G401.6 (cell line): Measurements from ENCODE around the gene PAX4.
"Not testable (repeated sequence)": the region's sequence is repeated elsewhere in the genome, so short reads cannot be mapped to it uniquely, and the experiment has no call there.

Experiments used
- FAIRE-seq: peaks from 2 replicates; lab custom pipeline; 2012; peaks lifted over from hg19 to GRCh38; lab: Jason Lieb, UNC

Gene PAX4

DNA sequence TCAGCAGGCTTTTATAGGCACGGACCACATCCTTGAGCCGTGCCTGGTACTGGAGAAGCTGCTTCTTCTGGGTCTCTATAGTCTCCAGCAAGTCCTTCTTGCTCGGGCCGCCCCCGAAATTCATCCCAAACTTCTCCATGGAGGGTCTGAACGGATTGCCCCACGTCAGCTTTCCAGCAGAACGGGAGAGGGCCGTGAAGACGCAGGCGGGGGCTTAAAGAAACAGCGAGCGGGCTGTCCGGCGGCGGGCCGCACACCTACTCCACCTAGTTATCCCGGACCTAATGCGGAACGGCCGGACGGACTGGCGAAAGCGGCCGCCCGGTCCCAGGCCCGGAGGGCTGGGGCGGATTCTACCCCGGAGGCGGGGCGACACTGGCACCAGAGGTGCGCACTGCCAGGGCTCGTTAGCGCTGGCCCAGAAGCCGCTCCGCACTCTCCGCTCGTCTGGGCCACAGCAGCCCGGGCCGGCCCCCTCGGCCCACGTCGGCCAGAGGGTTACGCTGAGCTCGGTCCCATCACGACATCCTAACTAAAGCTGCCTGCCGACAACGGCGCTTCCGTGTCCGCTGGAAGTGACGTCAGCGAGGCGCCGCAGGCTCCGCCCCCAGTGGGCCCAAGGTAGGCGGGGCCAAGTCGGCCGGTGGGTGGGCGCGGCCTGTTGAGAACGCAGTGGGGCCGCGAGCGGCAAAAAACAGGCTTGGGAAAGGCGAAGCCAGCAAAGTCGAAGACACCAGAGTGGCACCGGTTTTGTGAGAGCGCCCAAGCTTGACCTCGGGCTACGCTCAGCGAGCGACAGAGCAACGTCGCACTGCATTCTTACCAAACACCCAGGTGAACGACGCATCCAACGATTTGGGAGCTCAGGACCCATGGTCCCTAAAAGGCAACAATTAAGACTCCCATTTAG is 32.6 kb downstream of the PAX4 start, which contains the start of gene GCC1:
Gene GCC1, minus strand, starts transcription at position 553 of the 910 bp plus-strand sequence. Its CDS starts 414 bp downstream, at position 139.
- FAIRE-seq = no peak

- FAIRE-seq = no peak
Measured at GRCh38 chr7:127584648-127585043, 33.3 kb downstream of the PAX4 start.

DNA sequence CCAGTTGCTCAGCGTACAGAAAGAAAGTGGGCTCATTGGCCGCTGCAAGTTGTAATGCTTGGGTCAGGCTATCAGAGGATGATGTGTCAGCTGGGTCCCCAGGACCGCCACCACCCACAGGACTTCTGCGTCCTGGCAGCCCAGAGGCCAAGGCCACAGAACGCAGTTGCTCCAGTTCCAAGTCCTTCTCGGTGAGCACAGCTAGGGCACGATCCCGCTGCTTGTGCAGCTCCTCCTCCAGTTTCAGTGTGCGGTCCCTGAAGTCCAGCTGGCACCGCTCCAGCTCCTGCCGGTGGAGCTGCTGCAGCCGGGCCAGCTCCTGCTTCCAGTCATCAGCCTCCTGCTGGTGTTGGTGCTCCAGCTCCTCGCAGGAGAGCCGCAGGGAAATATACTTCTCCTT is 35.6 kb downstream of the PAX4 start:
- FAIRE-seq = no peak

- no peak for FAIRE-seq
Measured at GRCh38 chr7:127581716-127582115, 36.2 kb downstream of the PAX4 start.

DNA sequence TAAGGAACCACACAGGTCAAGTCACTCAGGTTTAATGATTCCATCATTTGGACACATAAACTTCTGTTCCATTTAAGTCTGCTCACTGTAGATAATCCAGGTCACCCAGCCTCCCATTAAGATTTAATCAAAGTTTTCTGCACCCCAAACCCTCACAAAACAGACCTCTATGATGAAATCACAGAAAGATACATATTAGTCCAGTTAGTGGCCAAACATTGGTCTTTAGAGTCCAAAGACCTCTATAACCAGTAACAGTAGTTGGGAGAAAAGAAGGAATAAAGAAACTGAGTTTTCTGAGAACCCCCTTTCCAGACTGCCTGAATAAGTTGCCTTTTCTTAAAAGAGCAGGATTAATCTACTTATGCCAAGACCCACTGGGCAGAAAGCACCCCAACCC is 37.3 kb downstream of the PAX4 start:
- no peak for FAIRE-seq

DNA sequence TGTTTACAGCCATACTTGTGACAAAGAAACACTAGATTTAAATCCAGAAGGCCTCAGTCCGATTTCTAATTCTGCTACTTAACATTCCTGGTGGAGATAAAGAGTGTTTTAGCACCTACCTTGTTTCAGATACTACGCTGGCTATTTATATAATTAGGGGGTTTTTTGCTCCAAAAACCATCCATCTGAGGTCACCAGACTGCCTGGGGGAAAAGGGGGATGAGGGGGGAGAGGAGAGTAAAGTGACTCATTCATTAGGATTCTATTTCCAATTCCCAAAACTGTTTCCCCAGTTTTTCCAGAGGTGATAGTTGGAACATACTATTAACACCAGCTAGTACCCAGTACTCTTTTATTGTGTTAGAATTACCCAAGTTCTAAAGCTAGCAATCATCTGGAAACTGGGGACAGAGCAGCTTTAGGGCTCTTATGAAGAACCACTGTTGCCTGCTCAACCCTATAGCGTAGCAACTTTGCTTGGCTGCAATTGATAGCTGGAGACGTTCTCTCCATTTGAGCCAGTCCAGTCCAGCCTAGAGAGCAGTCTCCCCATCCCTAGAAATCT is 39.1 kb downstream of the PAX4 start:
- FAIRE-seq = no peak

DNA sequence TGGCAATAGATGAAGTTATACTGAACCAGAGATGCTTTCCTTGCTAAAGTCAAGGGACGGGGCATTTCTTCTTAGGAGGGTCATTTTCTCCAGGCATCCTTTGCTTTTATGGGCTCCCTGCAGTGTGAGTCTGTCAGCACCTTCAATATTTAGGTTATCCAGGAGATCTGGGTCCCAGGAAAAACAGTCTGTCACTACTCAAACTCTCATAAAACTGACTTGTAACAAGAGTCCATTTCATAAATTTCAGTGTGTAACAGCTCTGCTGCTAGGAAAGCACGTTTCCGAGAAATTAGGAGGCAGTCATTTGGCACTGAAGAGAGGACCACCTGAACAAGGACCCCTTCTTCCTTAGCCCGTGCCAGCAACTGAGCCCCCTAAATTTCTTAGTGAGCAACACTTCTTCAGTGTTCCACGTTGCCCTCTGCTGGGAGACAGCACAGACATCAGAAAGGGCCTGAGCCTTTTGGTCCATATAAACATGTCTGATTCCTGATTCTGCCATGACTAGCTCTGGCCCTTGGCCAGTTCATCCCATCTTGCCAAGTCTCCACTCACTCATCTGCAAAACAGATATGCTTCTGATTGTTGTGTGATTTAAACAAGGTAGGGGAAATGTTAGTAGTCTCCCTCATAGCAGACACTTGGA is 39.8 kb downstream of the PAX4 start:
- FAIRE-seq = no peak

GRCh38 chr7:127571741-127572505 is 46.0 kb downstream of the PAX4 start:
- FAIRE-seq = no peak

DNA sequence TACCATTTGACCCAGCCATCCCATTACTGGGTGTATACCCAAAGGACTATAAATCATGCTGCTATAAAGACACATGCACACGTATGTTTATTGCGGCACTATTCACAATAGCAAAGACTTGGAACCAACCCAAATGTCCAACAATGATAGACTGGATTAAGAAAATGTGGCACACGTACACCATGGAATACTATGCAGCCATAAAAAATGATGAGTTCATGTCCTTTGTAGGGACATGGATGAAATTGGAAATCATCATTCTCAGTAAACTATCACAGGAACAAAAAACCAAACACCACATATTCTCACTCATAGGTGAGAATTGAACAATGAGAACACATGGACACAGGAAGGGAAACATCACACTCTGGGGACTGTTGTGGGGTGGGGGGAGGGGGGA is 49.9 kb downstream of the PAX4 start:
- FAIRE-seq = not testable (repeated sequence)

DNA sequence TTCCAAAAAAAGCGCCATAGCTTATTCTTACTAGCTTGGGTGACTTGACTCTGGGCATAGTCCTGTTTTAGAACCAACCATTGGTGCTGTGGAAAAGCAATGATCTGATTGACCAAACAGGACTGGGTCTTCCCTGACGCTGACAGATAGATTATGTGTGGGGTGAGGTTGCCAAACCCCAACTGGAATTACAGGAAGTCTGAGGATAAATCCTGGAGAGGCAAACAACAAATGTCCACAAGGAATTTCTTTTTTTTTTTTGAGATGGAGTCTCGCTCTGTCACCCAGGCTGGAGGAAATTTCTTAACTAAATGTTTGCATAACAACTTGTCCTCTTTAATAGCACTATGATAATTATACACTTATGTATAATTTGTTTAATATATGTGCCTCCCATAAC is 51.7 kb downstream of the PAX4 start:
- no peak for FAIRE-seq
